NCI-H446 (cell line): ENCODE measurements around the gene CSAG2.
A peak's percentile ranks its signal among the peaks of the same experiment; 100 is the strongest.
"Not testable (repeated sequence)": the region's sequence is repeated elsewhere in the genome, so short reads cannot be mapped to it uniquely, and the experiment has no call there.

ENCODE experiments used
- DNase-seq, 2 experiments: peaks; one replicate each; lab custom pipeline; 2025; lab: John Stamatoyannopoulos, UW

CSAG2 gene

DNA sequence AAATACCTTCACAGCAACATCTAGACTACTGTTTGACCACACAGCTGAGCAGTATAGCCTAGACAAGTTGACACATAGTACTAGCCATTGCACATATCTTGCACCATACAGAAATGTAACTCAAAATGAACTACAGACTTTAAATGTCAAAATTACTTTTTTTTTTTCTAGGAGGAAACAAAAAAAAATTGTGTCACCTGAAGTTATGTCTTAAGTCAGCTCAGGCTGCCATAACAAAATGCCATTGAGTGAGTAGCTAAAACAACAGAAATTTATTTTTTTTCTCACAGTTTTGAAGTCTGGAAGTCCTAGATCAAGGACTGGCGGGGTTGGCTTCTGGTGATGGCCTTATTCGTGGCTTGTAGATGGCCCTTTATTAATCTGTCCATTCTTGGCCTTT lies at the start of gene CSAG2:
TSS of gene CSAG2 (minus strand) at position 101 of the 400 bp plus-strand sequence. CDS start 161 bp downstream, outside the sequence.
- not testable (repeated sequence) for DNase-seq

GRCh38 chrX:152754871-152755270 lies 45.8 kb upstream of the CSAG2 start:
- not testable (repeated sequence) for DNase-seq

- not testable (repeated sequence) for DNase-seq
Measured at GRCh38 chrX:152753686-152754650, 44.9 kb upstream of the CSAG2 start, which contains the start of gene MAGEA2. Gene MAGEA2, minus strand, starts transcription at chrX:152753842. Its CDS starts 2,479 bp downstream, at chrX:152751363.

GRCh38 chrX:152738560-152738959 lies 29.5 kb upstream of the CSAG2 start:
- DNase-seq, result no peak

GRCh38 chrX:152736528-152736927 lies 27.5 kb upstream of the CSAG2 start:
- not testable (repeated sequence) for DNase-seq

- DNase-seq, result no peak
Measured at GRCh38 chrX:152735860-152736511, 26.9 kb upstream of the CSAG2 start.

- DNase-seq, result no peak
Measured at GRCh38 chrX:152735101-152735500, 26.0 kb upstream of the CSAG2 start.

DNA sequence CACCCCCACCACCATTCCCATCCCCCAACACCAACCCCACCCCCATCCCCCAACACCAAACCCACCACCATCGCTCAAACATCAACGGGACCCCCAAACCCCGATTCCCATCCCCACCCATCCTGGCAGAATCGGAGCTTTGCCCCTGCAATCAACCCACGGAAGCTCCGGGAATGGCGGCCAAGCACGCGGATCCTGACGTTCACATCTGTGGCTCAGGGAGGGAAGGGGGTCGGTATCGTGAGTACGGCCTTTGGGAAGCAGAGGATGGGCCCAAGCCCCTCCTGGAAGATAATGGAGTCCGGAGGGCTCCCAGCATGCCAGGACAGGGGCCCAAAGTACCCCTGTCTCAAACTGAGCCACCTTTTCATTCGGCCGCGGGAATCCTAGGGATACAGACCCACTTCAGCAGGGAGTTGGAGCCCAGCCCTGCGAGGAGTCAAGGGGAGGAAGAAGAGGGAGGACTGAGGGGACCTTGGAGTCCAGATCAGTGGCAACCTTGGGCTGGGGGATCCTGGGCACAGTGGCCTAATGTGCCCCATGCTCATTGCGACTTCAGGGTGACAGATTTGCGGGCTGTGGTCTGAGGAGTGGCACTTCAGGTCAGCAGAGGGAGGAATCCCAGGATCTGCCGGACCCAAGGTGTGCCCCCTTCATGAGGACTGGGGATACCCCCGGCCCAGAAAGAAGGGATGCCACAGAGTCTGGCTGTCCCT lies 25.2 kb upstream of the CSAG2 start:
- not testable (repeated sequence) for DNase-seq

GRCh38 chrX:152733261-152733975 lies 24.3 kb upstream of the CSAG2 start, which contains the start of the genes CSAG1 and MAGEA12:
Gene CSAG1, minus strand, starts transcription at chrX:152733721. Its CDS starts 1,261 bp downstream, at chrX:152732460.
Gene MAGEA12, plus strand, starts transcription at chrX:152733757. Its CDS starts 2,405 bp downstream, at chrX:152736162.
- peak; percentile 56 to 85 for DNase-seq

GRCh38 chrX:152725409-152725808 lies 16.3 kb upstream of the CSAG2 start:
- no peak for DNase-seq

DNA sequence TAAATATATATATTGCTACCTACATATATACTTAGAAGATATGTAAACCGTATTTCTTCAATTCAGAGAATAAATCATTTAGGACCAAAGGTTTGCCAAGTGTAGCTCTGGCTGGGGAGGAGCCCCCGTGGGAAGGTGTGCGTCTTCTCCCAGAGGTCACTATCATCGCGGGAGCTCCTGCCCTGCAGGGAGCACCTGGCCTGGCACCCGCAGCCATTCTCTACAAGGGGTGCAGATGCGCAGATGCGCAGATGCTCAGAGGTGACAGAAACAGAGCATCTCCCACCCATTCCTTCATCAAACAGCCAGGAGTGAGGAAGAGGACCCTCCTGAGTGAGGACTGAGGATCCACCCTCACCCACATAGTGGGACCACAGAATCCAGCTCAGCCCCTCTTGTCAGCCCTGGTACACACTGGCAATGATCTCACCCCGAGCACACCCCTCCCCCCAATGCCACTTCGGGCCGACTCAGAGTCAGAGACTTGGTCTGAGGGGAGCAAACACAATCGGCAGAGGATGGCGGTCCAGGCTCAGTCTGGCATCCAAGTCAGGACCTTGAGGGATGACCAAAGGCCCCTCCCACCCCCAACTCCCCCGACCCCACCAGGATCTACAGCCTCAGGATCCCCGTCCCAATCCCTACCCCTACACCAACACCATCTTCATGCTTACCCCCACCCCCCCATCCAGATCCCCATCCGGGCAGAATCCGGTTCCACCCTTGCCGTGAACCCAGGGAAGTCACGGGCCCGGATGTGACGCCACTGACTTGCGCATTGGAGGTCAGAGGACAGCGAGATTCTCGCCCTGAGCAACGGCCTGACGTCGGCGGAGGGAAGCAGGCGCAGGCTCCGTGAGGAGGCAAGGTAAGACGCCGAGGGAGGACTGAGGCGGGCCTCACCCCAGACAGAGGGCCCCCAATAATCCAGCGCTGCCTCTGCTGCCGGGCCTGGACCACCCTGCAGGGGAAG lies 5.0 kb upstream of the CSAG2 start, which contains the start of gene MAGEA2B:
TSS of gene MAGEA2B (plus strand) at position 814 of the 973 bp plus-strand sequence. CDS start 2,479 bp downstream, outside the sequence.
- DNase-seq, result not testable (repeated sequence)

- DNase-seq, result not testable (repeated sequence)
Measured at GRCh38 chrX:152713195-152713594, 4.1 kb upstream of the CSAG2 start.

DNA sequence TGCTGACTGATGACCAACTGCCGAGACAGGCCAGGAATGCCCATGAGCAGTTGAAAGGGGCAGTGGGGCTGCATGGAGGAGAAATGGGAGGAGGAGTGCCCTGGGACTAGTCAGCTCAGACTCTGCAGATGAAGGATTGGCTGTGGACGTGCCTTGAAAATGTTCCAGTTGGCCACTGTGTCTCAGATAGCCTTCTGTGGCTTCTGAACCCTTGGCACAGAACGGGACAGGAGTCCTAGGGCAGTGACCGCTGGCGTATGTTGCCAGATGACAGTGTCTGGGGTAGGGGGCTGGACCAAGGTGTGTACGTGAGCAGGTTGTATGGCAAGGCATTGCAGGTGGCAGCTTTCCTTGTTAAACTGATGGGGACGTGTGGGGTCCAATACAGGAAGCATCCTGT lies 2.6 kb downstream of the CSAG2 start:
- not testable (repeated sequence) for DNase-seq

- DNase-seq, result not testable (repeated sequence)
Measured at GRCh38 chrX:152700390-152700789, 8.7 kb downstream of the CSAG2 start.

DNA sequence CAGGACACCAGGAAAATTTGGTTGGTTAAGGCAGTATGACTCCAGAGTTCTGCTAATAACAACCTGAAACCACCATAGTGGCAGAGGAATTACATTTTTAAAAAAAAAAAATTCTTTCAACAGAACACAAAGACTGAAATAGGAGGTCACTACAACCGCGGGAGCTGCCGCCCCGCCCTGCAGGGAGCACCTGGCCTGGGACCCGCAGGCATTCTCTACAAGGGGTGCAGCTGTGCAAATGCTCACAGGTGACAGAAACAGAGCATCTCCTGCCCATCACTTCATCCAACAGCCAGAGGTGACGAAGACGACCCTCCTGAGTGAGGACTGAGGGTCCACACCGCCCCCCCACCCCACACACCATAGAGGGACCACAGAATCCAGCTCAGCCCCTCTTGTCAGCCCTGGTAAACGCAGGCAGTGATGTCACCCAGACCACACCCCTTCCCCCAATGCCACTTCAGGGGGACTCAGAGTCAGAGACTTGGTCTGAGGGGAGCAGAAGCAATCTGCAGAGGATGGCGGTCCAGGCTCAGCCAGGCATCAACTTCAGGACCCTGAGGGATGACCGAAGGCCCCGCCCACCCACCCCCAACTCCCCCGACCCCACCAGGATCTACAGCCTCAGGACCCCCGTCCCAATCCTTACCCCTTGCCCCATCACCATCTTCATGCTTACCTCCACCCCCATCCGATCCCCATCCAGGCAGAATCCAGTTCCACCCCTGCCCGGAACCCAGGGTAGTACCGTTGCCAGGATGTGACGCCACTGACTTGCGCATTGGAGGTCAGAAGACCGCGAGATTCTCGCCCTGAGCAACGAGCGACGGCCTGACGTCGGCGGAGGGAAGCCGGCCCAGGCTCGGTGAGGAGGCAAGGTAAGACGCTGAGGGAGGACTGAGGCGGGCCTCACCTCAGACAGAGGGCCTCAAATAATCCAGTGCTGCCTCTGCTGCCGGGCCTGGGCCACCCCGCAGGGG lies 10.8 kb downstream of the CSAG2 start, which contains the start of gene MAGEA3:
TSS of gene MAGEA3 (plus strand) at position 843 of the 980 bp plus-strand sequence. CDS start 2,039 bp downstream, outside the sequence.
- DNase-seq, result not testable (repeated sequence)

DNA sequence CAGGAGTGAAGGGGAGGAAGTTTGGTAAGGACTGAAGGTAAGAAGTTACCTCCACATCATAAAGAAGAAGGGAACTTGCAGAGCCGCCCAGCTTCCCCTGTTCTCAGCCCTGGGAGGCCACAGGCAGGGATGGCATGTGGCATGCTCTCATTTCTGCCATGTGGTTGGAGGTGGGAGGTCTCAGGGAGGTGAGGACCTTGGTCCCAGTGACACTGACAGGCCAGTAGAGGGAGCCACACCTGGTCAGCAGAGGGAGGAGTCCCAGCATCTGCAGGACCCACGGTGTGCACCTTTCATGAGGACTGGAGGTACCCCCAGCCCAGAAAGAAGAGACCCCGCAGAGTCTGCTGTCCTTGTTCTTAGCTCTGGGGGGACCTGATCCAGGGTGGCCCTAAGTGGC lies 28.1 kb downstream of the CSAG2 start:
- DNase-seq, result not testable (repeated sequence)

- not testable (repeated sequence) for DNase-seq
Measured at GRCh38 chrX:152674652-152675051, 34.4 kb downstream of the CSAG2 start.

DNA sequence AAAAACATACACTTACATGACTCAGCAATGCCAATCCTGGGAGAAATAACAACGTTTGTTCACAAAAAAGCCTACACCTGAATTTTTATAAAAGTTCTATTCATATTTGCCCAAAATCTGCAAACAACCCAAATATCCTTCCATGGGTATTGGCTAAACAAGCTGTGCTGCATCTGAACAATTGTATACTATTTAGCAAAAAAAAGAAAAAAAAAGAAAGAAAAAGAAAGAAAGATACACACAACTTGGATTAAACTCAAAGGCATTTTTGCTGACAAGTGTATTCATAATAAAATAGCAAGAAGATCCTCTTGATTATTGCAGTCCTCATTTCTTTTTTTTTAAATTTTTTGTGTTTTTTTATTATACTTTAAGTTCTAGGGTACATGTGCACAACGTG lies 34.9 kb downstream of the CSAG2 start:
- DNase-seq, result no peak
